Measurements from ENCODE around the gene ITFG1.

DNA sequence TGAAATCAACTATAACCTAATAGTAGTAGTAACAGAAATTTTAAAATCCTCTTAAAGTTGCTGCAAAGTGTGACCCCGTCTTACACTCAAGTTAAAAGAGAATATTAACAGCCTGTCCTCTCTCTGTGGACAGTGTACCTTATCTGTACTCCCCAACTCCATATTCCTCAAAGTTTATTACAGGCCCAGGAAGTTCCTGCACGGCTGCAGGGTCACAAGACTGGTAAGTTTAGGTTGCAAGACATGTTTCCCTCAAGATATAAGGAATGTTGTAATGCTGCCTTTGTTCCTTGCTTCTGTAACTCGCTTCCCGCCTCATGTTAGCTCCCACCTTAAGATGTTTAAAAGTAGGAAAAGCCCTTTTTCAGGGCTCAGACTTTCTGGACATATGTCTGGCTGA, 72.2 kb downstream of the ITFG1 start:
- TF ChIP-seq, protein P1, sequence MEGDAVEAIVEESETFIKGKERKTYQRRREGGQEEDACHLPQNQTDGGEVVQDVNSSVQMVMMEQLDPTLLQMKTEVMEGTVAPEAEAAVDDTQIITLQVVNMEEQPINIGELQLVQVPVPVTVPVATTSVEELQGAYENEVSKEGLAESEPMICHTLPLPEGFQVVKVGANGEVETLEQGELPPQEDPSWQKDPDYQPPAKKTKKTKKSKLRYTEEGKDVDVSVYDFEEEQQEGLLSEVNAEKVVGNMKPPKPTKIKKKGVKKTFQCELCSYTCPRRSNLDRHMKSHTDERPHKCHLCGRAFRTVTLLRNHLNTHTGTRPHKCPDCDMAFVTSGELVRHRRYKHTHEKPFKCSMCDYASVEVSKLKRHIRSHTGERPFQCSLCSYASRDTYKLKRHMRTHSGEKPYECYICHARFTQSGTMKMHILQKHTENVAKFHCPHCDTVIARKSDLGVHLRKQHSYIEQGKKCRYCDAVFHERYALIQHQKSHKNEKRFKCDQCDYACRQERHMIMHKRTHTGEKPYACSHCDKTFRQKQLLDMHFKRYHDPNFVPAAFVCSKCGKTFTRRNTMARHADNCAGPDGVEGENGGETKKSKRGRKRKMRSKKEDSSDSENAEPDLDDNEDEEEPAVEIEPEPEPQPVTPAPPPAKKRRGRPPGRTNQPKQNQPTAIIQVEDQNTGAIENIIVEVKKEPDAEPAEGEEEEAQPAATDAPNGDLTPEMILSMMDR (IDR thresholded peaks at IDR 0.05), result no peak
- no peak for TF ChIP-seq POLR2A (IDR thresholded peaks at IDR 0.05)

All from right lobe of liver (tissue), 4 donors.